ENCODE data around the gene PPP3CA.

DNA sequence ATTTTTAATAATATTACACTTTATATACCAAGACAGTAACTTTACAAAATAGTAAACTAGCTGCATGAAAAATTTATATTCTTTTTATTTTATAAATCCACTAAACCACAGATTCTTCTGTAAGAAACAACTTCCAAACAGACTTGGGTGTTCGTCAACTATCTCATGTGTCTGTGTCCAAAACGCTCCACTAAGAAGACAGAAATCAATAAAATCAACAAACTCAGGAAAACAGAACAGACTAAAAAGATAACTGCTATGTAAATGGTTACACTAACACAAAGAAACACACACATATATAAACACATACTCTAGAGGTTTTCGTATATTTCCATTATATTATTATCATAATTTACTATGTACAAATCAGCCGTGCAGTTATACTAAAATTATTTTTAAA lies 158.4 kb downstream of the PPP3CA start:
- TF ChIP-seq EZH2 (optimal IDR thresholded peaks at IDR 0.05; ENCODE audit: low read depth, low read length) (no peak), EZH2phosphoT487 (IDR thresholded peaks at IDR 0.05; ENCODE audit: low read length) (no peak)
- TF ChIP-seq, protein P1, sequence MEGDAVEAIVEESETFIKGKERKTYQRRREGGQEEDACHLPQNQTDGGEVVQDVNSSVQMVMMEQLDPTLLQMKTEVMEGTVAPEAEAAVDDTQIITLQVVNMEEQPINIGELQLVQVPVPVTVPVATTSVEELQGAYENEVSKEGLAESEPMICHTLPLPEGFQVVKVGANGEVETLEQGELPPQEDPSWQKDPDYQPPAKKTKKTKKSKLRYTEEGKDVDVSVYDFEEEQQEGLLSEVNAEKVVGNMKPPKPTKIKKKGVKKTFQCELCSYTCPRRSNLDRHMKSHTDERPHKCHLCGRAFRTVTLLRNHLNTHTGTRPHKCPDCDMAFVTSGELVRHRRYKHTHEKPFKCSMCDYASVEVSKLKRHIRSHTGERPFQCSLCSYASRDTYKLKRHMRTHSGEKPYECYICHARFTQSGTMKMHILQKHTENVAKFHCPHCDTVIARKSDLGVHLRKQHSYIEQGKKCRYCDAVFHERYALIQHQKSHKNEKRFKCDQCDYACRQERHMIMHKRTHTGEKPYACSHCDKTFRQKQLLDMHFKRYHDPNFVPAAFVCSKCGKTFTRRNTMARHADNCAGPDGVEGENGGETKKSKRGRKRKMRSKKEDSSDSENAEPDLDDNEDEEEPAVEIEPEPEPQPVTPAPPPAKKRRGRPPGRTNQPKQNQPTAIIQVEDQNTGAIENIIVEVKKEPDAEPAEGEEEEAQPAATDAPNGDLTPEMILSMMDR (IDR thresholded peaks at IDR 0.05; ENCODE audit: low read length): no peak

All from MM.1S (cell line).